ENCODE data around the gene C1orf232.

The C1orf232 gene

DNA sequence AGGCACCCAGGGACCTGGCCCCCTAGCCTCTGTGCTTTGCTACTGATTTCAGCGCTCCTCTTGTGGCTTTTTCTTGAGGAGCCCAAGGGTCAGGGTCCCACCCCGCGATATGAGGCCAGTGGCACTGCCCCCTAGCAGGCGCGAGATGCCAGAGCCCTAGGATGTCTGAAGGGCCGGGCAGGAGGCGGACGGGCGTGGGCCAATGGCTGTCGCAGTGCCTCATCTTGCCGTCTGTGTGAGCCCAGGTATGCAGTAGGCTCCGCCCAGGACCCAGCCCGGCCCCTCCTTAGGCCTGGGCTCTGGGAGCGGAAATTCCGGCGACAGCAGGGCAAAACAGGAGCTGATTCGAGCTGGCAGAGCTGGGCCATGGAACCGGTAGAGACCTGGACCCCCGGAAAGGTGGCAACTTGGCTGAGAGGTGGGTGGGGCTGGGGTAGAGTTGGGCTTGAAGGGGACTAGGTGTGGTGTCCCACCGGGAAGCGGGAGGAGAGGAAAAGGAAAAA lies 8.5 kb upstream of the C1orf232 start, which contains the start of gene CNKSR1:
Gene CNKSR1 (plus strand): TSS at position 310 of the 503 bp plus-strand sequence. CDS start 57 bp downstream, at position 367.
- no peak for DNase-seq (ENCODE audit: low spot score)

DNA sequence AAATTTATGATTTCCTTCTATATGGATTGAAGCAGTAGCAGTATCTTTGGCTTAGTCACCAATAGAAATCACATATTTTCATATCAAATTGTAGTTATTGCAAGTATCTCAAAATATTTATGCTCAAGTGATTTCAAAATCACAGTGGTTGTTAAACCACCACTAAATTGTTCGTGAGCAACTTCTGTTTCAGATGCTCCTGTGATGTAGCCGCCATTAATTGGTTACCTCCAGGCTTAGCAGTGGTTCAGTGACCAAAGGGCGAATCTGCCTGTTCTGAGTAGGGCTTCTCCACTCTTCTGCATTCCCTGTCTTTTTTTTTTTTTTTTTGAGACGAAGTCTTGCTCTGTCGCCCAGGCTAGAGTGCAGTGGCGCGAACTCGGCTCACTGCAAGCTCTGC lies 6.6 kb upstream of the C1orf232 start:
- DNase-seq (ENCODE audit: low spot score), result no peak

DNA sequence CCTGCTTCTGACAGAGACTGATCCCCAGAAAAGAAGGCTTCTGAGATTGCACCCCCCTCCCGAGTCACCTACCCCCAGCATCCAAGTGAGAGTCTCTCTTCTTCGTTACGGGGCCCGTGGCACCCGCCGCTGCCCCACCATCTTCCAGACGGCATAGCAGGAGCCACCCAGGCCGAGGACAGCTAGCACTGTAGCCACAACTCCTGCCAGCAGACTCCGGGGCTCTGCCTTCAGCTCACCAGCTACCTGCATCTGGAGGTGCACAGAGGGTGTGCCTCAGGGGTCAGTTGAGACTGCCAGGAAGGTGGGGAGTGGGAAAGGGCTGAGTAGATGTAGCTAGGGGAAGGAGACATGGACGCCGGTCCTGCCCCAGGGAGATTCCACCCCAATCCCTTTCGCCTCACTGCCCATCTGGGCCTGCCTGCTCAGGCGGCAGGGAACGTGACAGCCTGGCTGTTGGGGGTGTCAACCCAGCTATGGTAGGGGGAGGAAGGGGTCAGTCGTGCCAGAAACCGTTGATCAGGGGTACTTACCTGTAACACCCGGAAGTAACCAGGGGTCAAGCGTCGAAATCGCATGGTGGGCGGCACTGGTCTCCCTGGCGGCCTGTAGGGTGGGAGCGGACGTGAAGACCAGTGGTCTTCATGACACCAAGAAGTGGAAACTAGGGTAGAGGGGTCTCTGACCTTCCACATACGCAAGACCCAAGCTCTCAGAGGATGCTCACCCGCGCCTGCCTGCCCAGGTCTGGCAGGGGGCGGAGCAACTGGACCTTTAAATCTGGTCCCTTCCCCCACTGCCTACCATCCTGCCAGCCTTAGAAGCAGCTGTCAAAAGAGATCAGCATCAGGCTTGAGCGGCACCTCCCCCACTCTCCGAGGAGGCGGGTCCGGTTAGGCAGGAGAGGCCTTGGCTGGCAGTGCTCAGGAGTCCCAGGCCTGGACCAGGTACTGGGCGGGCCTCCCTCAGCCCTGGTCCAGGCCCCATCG lies 2.6 kb upstream of the C1orf232 start, which contains the start of gene ZNF593OS:
Gene ZNF593OS (minus strand): TSS at position 749 of the 989 bp plus-strand sequence. CDS start 171 bp downstream, at position 578.
- no peak for DNase-seq (ENCODE audit: low spot score)

DNA sequence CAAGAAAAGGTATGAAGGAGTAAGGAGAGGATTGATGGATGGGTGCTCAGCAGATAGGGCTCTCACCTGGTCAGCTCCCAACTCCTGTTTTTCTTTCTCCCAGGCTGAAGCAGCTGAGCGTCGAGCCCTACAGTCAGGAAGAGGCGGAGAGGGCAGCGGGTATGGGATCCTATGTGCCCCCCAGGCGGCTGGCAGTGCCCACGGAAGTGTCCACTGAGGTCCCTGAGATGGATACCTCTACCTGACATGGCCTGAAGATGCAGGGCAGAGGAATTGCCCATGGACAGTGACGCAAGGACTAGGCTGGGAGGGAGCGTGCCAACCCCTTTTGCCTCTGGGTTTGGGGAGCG lies 1.7 kb upstream of the C1orf232 start:
- no peak for DNase-seq (ENCODE audit: low spot score)

DNA sequence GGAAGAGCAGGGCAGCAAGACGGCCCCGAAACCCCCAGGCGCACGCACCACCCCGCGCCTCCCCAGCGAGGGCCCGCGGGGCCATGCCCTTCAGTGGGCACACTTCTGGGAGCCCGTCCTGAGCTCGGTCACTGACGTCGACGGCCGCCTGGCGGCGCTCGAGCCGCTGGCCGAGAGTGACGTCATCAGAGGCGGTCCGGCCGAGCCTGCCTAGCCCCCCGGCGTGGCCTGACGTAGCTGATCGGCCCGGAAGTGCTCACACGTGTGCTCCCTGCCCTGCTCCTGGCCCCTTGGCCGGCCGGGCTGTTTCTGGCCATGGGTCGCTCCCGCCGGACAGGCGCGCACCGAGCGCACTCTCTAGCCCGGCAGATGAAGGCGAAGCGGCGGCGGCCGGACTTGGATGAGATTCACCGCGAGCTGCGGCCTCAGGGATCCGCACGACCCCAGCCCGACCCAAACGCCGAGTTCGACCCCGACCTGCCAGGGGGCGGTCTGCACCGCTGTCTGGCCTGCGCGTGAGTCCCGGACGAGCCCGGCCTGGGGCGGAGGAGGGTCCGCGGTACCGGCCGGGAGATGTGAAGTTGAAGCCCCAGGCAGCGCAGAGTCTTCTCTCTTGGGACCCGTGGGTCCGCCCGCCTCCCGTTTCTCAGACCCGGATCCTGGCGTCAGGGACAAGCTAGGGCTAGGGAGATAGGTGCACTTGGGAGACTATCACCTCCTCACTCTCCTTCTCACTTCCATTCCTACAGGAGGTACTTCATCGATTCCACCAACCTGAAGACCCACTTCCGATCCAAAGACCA lies 1.1 kb upstream of the C1orf232 start, which contains the start of gene ZNF593:
Gene ZNF593 (plus strand): TSS at position 240 of the 803 bp plus-strand sequence. CDS start 76 bp downstream, at position 316.
- peak; percentile 91 for DNase-seq (ENCODE audit: low spot score)

DNA sequence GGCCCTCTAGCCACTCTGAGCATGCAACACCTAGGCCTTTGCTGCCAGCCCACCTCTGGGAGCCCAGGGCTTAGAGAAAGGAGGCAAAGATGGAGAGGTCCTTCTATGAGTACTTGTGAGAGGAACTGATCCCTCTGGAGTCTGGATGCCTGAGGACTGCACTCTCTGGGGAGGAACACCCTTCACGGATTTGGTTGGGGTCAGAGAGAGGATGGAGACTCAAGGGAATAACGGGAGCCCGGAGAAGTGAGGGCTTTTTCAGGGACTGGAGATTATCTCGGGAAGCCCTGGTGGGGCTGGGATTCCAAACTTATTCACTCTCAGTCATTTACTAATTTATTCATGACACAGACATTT lies 413 bp upstream of the C1orf232 start:
- DNase-seq (ENCODE audit: low spot score), result no peak

DNA sequence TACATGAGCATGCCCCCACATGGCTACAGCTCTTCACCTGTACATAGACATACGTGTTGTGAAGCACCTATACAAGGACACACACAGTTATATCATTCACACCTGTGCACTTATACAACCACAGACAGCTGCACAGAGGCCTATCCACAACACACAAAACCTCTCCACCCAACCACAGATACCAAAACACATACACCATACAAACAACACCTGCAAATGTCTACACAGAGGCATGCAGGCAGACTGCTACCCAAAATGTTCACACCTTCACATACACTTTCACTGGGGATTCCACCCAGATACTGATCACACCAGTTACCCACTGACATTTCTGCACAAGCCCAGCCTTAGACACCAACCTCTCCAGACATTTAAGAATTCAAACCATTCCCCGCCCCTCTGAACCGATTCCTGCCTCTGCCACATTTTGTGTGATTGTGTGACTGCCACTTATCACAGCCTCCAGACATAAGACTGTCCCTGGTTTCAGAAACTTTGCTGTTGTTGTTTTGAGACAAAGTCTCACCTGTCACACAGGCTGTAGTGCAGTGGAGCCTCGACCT lies 2.0 kb downstream of the C1orf232 start:
- no peak for DNase-seq (ENCODE audit: low spot score)

DNA sequence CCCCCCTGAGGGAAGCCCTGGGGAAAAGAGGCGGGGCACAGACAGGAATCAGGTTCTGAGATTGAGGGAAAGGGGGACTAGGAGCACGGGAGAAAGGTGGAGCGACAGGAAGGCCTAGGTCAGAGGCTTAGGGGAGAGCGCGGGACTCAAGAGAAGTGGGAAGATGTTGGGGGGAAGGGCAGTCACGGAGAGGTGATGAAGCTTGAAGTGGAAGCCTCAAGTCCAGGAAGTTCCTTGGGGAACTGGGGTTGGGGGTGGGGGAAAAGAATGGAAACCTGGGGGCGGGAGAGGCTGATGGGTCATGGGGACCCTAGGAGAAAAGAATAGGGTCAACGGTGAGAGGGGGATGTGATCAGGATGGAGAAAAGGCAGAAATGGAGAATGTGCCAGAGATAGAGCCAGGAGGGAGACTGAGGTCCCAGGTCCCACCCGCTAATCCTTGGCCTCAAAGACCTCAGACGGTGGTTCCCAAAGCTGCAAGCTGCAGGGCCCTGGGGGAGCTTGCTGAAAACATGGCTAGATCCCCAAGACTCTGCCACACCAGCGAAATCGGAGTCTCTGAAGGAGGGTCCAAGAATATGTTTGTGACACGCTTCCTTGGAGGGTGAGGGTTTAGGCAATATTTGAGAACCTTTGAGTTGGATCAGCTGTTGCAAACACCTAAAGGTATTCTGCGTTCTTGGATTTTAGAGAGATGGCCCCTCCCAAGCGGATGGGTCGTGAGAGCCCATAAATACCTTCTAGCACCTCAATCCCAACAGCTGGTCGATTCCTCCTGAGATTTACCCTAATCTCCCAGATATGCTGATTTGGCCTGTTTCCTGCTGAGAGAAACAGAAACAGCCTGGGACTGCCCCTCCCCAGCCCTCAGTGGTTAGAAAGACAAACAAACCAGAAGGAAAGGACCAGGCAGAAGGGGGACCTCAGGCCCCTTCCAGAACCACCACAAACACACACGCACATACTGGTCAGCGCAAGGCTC lies 3.6 kb downstream of the C1orf232 start:
- DNase-seq (ENCODE audit: low spot score), result no peak

DNA sequence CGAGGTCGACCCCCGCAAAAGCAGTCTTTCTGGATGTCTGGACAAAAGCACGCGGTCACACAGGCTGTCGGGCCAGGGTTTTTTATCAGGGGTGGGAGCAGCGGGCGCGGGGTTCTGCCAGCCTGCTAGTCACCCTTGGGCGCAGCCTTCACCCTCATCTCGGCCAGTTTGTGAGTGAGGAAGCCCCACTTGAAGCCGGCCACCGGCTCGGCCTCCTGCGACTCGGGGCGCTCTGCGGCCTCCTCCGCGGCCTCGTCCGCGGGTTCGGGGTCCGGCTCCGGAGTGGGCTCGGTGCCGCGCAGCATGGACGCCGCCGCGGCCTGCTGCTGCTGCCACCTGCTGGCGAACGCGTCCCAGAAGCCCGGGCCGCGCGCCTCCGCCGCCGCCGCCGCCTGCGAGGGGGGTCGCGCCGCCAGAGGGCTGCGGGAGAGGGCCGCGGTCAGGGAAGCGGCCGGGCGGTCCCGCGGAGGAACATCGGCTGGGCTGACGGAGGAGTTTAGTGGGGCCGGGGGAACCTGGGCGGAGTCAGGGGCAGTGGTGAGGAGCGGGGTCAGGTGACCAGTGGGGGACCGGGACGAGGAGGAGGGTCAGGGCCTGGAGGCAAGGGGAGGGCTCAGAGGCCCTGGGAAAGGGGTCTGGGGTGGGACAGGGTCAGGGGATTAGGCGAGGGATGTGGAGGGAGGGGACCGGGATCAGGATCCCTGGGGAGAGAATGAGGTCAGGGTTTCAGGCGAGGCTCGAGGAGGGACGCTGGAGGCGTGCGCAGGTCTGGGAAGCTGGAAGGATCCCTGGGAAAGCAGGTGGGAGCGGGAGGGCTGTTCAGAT lies 4.5 kb downstream of the C1orf232 start:
- no peak for DNase-seq (ENCODE audit: low spot score)

DNA sequence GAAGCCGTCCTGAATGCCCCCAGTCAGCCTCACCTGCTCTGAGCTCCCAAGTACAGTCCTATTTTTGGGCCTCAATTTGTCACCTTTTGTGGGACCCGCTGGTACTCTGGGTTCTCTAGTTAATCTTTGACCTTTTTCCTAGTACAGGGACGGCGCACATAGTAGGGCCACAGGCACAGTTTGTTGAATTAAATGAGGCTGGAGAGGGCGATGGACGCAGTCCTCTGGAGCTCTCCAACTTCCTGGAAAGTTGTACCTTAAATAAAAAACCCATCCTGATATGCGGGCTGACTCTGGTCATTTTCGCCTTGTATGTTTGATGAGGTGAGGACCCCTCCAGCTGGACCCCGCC lies 5.1 kb downstream of the C1orf232 start:
- DNase-seq (ENCODE audit: low spot score), result no peak

DNA sequence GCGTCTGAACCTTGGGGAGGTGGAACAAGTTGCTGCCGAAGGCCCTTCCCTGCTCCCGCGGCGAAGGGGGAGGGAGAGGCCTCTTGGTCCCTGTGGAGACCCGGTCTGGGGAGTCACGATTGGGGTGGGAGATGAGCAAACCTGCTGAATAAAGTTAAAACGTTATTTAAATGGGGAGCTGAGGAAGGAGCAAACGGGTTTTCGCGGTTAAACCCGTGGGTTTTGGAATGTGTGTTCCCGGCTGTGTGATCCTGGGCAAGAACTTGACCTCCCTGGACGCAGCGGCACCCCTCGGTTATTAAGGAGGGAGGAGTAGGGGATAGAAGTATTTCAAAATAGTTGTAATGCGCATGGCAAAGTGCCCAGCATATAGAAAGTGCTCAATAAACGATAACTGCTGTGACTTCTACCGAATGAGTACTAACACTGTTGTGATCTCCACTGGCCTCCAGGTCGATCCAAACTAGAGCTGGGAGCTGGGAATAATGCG lies 6.5 kb downstream of the C1orf232 start:
- DNase-seq (ENCODE audit: low spot score), result no peak

DNA sequence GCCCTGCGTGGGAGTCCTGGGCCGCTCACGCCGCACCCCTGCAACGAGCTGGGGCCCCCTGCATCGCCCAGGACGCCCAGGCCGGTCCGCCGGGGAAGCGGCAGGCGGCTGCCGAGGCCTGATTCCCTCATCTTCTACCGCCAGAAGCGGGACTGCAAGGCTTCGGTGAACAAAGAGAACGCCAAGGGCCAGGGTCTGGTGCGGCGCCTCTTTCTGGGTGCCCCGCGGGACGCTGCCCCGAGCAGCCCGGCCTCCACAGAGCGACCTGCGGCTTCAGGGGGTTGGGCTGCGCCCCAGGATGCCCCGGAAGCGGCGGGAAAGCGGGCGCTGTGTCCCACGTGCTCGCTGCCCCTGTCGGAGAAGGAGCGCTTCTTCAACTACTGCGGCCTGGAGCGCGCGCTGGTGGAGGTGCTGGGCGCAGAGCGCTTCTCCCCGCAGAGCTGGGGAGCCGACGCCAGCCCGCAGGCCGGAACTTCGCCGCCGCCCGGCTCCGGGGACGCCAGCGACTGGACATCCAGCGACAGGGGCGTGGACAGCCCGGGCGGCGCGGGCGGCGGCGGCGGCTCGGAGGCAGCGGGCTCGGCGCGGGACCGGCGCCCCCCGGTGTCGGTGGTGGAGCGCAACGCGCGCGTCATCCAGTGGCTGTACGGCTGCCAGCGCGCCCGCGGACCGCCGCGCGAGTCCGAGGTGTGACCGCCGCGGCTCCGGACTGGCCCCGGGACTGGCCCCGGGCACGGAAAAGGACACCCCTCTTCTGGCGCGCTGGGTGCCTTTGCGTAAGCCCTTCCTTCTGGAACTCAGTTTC lies 7.1 kb downstream of the C1orf232 start:
- peak; percentile 32 for DNase-seq (ENCODE audit: low spot score)

DNA sequence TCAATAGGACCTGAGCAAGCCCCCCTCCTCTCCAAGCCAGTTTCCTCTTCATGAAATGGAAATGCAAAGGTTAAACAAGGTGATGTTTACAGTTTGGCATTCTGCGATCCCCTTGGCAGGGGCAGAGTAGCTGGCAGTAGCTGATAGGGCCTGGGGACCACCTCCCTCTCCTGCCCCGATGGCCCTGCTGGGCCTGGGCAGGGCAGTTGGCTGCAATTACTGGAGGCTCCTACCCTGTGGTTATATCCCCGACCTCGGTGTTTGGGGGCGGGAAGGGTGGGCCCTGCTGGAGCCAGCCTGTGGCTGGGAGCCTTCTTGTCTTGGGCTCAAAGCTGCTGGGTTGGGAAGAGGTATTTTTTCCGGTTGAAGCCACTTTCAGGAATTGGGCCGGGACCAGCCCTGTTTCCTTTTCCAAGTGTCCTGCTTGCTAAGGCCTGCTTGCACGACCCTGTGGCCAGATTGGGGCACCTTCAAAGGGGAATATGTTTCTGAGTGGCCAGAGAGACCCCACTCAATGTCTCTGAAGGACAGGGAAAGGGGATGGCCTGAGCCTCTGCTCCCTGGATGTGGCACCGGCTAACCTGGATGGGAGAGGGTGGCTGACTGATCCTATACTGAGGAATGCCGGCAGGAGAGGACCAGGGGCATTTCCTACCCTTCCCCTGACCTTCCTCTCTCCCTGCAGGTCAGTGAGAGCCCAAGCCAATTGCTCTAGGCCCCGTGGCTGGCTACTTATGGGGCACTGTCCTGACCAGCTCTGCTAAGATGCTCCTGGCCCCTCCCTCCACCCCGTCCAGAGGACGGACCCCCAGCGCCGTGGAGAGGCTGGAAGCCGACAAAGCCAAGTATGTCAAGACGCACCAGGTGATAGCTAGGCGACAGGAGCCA lies 8.0 kb downstream of the C1orf232 start:
- DNase-seq (ENCODE audit: low spot score), result no peak

DNA sequence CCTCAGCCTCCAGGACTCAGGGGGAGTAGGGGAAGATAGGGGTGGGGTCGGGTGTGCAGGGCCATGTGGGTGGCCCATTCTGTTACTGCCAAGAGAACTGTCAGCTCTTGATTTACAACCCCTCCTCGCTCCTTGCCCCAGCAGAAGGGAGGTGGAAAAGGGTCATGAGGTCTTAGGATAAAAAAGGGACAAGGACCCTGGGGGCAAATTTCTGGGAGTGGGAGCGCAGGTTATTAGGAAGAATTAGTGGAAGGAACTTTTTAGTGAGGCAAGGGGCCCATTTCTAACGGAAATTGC lies 9.1 kb downstream of the C1orf232 start:
- no peak for DNase-seq (ENCODE audit: low spot score)

DNA sequence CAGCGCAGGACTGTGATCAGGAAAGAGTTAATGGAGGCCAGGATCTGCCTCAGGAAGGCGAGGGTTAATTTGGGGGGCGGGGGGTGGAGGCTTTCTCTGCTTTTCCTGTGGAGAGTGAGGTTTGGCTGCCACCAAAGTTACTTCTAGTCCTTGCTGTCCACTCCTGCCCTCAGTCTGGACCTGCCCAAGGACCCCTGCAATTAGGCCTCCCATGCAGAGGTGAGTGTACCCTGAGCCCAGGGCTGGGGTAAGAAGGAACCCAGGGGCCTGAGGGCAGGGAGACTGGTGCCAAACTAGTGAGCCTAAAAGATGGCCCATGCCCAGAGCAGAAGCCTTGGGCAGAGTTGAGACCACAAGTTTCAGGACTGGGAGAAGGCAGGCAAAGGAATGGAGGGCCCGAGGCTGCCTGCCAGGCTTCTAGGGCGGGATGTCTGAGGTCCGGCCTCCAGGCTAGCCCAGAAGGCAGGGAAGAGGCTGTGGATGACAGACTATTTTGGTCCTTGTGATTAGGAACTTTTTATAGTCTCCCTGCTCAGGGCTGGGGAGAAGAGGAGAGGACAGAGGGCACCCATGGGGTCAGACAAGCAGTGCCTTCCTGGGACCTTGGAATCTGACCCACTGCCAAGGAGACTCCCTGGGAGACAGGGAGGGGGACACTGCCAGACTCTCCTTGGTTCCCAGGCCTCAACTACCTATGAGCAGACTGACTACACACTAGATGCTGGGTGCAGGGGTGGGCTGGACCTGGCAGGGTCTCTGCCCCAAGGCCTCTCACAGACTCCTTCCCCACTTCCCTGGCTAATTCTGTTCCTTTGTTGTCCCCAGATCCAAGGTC lies 9.6 kb downstream of the C1orf232 start, which contains the start of gene FAM110D:
Gene FAM110D (plus strand): TSS at position 172 of the 835 bp plus-strand sequence. CDS start 2,213 bp downstream, outside the sequence.
- DNase-seq (ENCODE audit: low spot score), result no peak

DNA sequence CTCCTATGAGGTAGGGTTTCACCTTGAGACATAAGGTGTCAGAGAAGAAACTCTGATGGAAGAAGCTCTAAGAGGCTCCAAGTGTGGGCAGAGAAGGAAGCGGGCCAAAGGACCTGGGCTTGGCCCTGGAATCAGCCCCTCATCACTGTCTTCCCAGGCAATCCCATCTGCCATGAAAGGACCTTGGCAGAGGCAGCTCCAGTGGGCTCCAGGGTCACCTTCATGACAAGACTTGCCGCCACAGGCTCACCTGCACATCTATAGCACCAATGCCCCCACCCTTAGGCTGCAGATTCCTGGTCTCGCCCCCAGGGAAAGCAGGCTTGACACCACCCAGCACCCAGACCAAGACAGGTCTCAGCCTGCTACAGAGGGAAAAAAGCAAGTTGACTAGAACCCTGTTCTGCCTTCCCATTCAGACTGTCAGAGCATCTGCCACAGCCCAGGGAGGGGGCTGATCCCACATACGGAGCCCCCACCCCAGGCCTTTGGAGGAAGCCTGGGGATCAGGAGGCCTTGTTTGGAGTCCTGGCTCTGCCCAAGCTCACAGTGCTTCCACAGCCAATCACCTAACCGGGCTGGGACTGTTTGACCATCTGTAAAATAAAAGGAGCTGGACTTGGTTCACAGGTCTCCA lies 10.4 kb downstream of the C1orf232 start:
- DNase-seq (ENCODE audit: low spot score), result no peak

Measured in globus pallidus (tissue), 1 donor.